Dedifferentiated amniotic fluid mesenchymal stem cell (primary cell): ENCODE data around the gene CRAMP1.
"Not testable (repeated sequence)": the region's sequence is repeated elsewhere in the genome, so short reads cannot be mapped to it uniquely, and the experiment has no call there.

Experiments
- DNase-seq: peaks from one replicate; pipeline ENCODE4 v3.0.0-alpha.2; 2016; ENCODE audit errors: extremely low spot score

CRAMP1 gene

GRCh38 chr16:1678500-1679098 lies 66.4 kb downstream of the CRAMP1 start:
- DNase-seq: peak; percentile 18

GRCh38 chr16:1680361-1680760 lies 68.2 kb downstream of the CRAMP1 start:
- DNase-seq: no peak

- DNase-seq: no peak
Measured at GRCh38 chr16:1681032-1681431, 68.9 kb downstream of the CRAMP1 start.

GRCh38 chr16:1687427-1688316 lies 75.5 kb downstream of the CRAMP1 start:
- DNase-seq: no peak

GRCh38 chr16:1688807-1689560 lies 76.8 kb downstream of the CRAMP1 start:
- no peak for DNase-seq

GRCh38 chr16:1689853-1690252 lies 77.7 kb downstream of the CRAMP1 start:
- DNase-seq: no peak

GRCh38 chr16:1690810-1691209 lies 78.7 kb downstream of the CRAMP1 start:
- no peak for DNase-seq

- no peak for DNase-seq
Measured at GRCh38 chr16:1691276-1691675, 79.1 kb downstream of the CRAMP1 start.

- DNase-seq: no peak
Measured at GRCh38 chr16:1691956-1692355, 79.8 kb downstream of the CRAMP1 start.

- DNase-seq: no peak
Measured at GRCh38 chr16:1696863-1697262, 84.7 kb downstream of the CRAMP1 start.

- no peak for DNase-seq
Measured at GRCh38 chr16:1698680-1699079, 86.5 kb downstream of the CRAMP1 start.

- no peak for DNase-seq
Measured at GRCh38 chr16:1700246-1700645, 88.1 kb downstream of the CRAMP1 start.

- no peak for DNase-seq
Measured at GRCh38 chr16:1701216-1701878, 89.2 kb downstream of the CRAMP1 start.

- not testable (repeated sequence) for DNase-seq
Measured at GRCh38 chr16:1705324-1705687, 93.1 kb downstream of the CRAMP1 start.

- DNase-seq: peak; percentile 79
Measured at GRCh38 chr16:1705688-1706385, 93.7 kb downstream of the CRAMP1 start, which contains the start of gene MAPK8IP3. Gene MAPK8IP3, plus strand, starts transcription at chr16:1706195. Its CDS starts 145 bp downstream, at chr16:1706340.

GRCh38 chr16:1706386-1707192 lies 94.4 kb downstream of the CRAMP1 start:
- DNase-seq: no peak

GRCh38 chr16:1707193-1707790 lies 95.1 kb downstream of the CRAMP1 start:
- DNase-seq: peak; percentile 20

GRCh38 chr16:1708083-1708767 lies 96.1 kb downstream of the CRAMP1 start:
- no peak for DNase-seq

- no peak for DNase-seq
Measured at GRCh38 chr16:1708768-1709180, 96.6 kb downstream of the CRAMP1 start.
